ENCODE data around the gene RRAS.

DNA sequence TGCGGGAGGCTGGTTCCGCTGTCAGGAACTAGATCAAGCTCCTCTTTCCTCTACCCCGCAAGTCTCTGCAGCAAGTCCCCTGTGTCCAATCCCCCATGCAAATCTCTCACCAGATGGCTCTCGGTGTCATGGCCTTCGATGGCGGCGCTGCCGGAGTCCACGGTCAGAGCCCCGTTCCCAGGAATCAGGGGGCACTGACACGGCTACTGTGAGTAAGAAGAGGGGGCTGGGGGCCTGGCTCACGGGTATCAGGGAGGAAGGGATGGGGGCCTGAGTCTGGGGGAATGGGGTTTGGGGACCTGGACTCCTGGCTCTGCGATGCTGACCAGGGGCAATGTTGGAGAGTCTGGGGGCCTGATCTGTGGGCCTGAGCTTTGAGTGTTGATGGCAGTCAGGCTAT is 6.1 kb upstream of the RRAS start:
- no peak for TF ChIP-seq CTCF (IDR thresholded peaks at IDR 0.05)
- no peak for TF ChIP-seq POLR2A (IDR thresholded peaks at IDR 0.05)

Data from adrenal gland (tissue), 5 donors.